ENCODE data around the gene BRIP1.

Gene BRIP1

DNA sequence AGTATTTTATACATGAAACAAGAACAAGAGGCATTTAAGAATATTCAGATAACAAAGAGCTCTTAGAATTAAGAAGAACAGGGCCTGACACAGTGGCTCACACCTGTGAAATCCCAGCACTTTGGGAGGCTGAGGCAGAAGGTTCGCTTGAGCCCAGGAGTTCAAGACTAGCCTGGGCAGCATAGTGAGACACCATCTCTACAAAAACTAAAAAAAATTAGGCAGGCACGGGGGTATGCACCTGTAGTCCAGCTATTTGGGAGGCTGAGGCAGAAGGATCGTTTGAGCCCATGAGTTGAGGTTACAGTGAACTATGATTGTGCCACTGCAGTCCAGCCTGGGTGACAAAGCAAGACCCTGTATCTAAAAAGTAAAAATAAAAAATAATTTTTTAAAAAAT lies 12.5 kb upstream of the BRIP1 start:
- no peak overlapping the region for H3K4me3 ChIP-seq (ENCODE audit: low read depth, low read length)
- TF ChIP-seq CTCF (IDR thresholded peaks at IDR 0.05; ENCODE audit: low read depth, low read length): no peak

GRCh38 chr17:61875285-61875684 lies 12.0 kb upstream of the BRIP1 start:
- TF ChIP-seq CTCF (IDR thresholded peaks at IDR 0.05; ENCODE audit: low read depth, low read length): no peak

DNA sequence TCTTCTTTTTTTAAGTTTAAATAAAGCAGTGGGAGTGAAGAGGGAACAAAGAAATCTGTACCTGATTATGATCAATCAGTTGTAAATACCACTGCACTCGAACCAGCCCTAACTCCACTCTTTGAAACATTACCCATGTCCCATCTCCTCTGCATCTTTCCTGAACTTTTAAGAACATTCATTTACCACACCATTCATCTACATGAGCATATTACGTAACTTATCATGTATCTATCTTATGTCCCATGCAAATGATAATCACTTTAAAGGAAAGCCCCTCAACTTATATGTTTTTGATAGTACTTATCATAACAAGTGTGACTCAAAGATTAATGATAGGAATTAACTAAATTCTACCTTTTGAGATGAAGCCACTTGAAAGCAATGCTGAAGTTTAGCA lies 10.7 kb upstream of the BRIP1 start:
- no peak overlapping the region for H3K4me3 ChIP-seq (ENCODE audit: low read depth, low read length)
- no peak for TF ChIP-seq CTCF (IDR thresholded peaks at IDR 0.05; ENCODE audit: low read depth, low read length)

More at GRCh38 chr17:61875285-61875684, 12.0 kb upstream of the BRIP1 start:
- H3K4me3 ChIP-seq (ENCODE audit: low read depth, low read length): no peak overlapping the region

DNA sequence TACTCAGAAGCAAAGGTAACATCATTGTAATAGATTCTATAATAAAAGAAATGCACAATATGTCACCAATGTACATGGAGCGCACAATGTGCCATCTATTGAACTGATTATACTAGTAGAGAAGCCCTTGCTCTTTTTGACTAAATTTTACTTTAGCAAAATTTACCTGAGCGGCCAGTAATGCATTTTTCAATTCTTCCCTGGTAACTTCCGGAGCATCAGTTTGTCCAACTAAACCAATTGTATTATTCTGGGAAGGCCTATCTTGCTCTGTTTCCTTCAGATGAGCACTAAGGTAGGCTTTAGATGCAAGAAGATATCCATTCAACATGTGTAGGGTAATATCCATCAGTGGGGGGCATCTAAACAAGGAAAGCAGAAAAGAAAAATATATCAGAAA lies 8.8 kb upstream of the BRIP1 start:
- TF ChIP-seq CTCF (IDR thresholded peaks at IDR 0.05; ENCODE audit: low read depth, low read length): no peak
- no peak overlapping the region for H3K4me3 ChIP-seq (ENCODE audit: low read depth, low read length)

- no peak overlapping the region for H3K4me3 ChIP-seq (ENCODE audit: low read depth, low read length)
- TF ChIP-seq CTCF (IDR thresholded peaks at IDR 0.05; ENCODE audit: low read depth, low read length): no peak
These were observed 5.8 kb upstream of the BRIP1 start for GRCh38 chr17:61869138-61869537.

- no peak for TF ChIP-seq CTCF (IDR thresholded peaks at IDR 0.05; ENCODE audit: low read depth, low read length)
- no peak overlapping the region for H3K4me3 ChIP-seq (ENCODE audit: low read depth, low read length)
These were observed 4.7 kb upstream of the BRIP1 start for GRCh38 chr17:61868074-61868473.

- no peak for TF ChIP-seq CTCF (IDR thresholded peaks at IDR 0.05; ENCODE audit: low read depth, low read length)
- no peak overlapping the region for H3K4me3 ChIP-seq (ENCODE audit: low read depth, low read length)
These were observed 3.7 kb upstream of the BRIP1 start for GRCh38 chr17:61867033-61867432.

Measured in WI38 (cell line).